WTC11 (cell line): Measurements from ENCODE around the gene TCAF1. TPM values are rescaled to one million over a fixed set of nuclear protein-coding genes. Genes with fewer than 3 reads are reported as not detected.

ENCODE experiments used
- ATAC-seq: fragments of 200-7000 bp; cut with Tn5 transposase; 2 replicates; pipeline ENCODE4 v1.10.0; 2021; ENCODE audit warnings: mild to moderate bottlenecking, moderate library complexity
- Bru-seq: library from RNA; stranded (reverse); fragments of 400-500 nt; gene quantifications from one replicate; lab custom pipeline; 2021; lab: Mats Ljungman, UMichigan
- CTCF ChIA-PET: fragments of 300-600 bp; sonication (Branson Sonifier 250); formaldehyde crosslinking; loops from one replicate; lab custom pipeline; 2021; ENCODE audit warnings: antibody characterized with exemption; lab: Charles Lee
- POLR2A ChIA-PET: fragments of 350-600 bp; sonication (Branson Sonifier 250); formaldehyde crosslinking; loops from one replicate; lab custom pipeline; 2021; ENCODE audit warnings: antibody characterized with exemption; lab: Charles Lee
- DNase-seq: peaks from one replicate; pipeline ENCODE4 v3.0.0; 2021; ENCODE audit warnings: low spot score
- H3K27ac Mint-ChIP-seq: 2 replicates; pipeline ENCODE4 v1.8.0; 2021; ENCODE audit warnings: mixed read lengths
- H3K27me3 Mint-ChIP-seq: 2 replicates; pipeline ENCODE4 v1.8.0; 2021; ENCODE audit warnings: low read depth, mild to moderate bottlenecking, moderate library complexity, mixed read lengths
- H3K36me3 Mint-ChIP-seq: 2 replicates; pipeline ENCODE4 v1.8.0; 2021; ENCODE audit warnings: mixed read lengths
- H3K4me1 Mint-ChIP-seq: 2 replicates; pipeline ENCODE4 v1.8.0; 2022; ENCODE audit warnings: mixed read lengths
- H3K4me3 Mint-ChIP-seq: 2 replicates; pipeline ENCODE4 v1.8.0; 2021; ENCODE audit warnings: mild to moderate bottlenecking, moderate library complexity, mixed read lengths
- H3K9me3 Mint-ChIP-seq: 2 replicates; pipeline ENCODE4 v1.8.0; 2021; ENCODE audit warnings: mixed read lengths
- AFF4 ChIP-seq: sonication (generic); formaldehyde crosslinking; IDR thresholded peaks from 2 replicates; pipeline ENCODE4 v1.8.1; 2023; ENCODE audit warnings: mild to moderate bottlenecking, missing genetic modification reagents, borderline replicate concordance
- CDX4 ChIP-seq: fragments of 250-450 bp; sonication (Bioruptor Pico); IDR thresholded peaks from 2 replicates; pipeline ENCODE4 v1.9.0; 2021; ENCODE audit warnings: moderate library complexity, mild to moderate bottlenecking, inconsistent platforms, borderline replicate concordance
- ESRRA ChIP-seq: sonication (generic); formaldehyde crosslinking; IDR thresholded peaks from 2 replicates; pipeline ENCODE4 v1.8.1; 2022; ENCODE audit warnings: mild to moderate bottlenecking, missing genetic modification reagents, borderline replicate concordance
- HMGA2 ChIP-seq: fragments of 250-450 bp; sonication (Bioruptor Pico); IDR thresholded peaks from 2 replicates; pipeline ENCODE4 v1.4.0; 2021; ENCODE audit warnings: mild to moderate bottlenecking, moderate library complexity
- JUN ChIP-seq: sonication (generic); formaldehyde crosslinking; IDR thresholded peaks from 2 replicates; pipeline ENCODE4 v1.8.0; 2023; ENCODE audit warnings: mild to moderate bottlenecking, missing genetic modification reagents
- MXD4 ChIP-seq: fragments of 250-450 bp; sonication (Bioruptor Pico); IDR thresholded peaks from 2 replicates; pipeline ENCODE4 v1.8.0; 2021; ENCODE audit warnings: mild to moderate bottlenecking, moderate library complexity, borderline replicate concordance
- MYBL2 ChIP-seq: sonication (generic); formaldehyde crosslinking; IDR thresholded peaks from 2 replicates; pipeline ENCODE4 v1.8.1; 2023; ENCODE audit warnings: mild to moderate bottlenecking, moderate library complexity, missing genetic modification reagents
- NR3C1 ChIP-seq: sonication (generic); formaldehyde crosslinking; conservative IDR thresholded peaks from 2 replicates; pipeline ENCODE4 v1.8.1; 2023; ENCODE audit warnings: low read depth, mild to moderate bottlenecking, missing genetic modification reagents
- OVOL2 ChIP-seq: fragments of 250-450 bp; sonication (Bioruptor Pico); IDR thresholded peaks from 2 replicates; pipeline ENCODE4 v1.9.0; 2021; ENCODE audit warnings: mild to moderate bottlenecking, borderline replicate concordance
- SOX15 ChIP-seq: fragments of 250-450 bp; sonication (Bioruptor Pico); IDR thresholded peaks from 2 replicates; pipeline ENCODE4 v1.9.0; 2021; ENCODE audit warnings: mild to moderate bottlenecking
- TCF7 ChIP-seq: sonication (generic); formaldehyde crosslinking; IDR thresholded peaks from 2 replicates; pipeline ENCODE4 v1.8.0; 2022; ENCODE audit warnings: mild to moderate bottlenecking, low read depth, missing genetic modification reagents, moderate library complexity
- TEAD1 ChIP-seq: sonication (generic); formaldehyde crosslinking; IDR thresholded peaks from 2 replicates; pipeline ENCODE4 v1.8.0; 2022; ENCODE audit warnings: mild to moderate bottlenecking, missing genetic modification reagents
- TP53 ChIP-seq: sonication (generic); formaldehyde crosslinking; IDR thresholded peaks from 2 replicates; pipeline ENCODE4 v1.8.1; 2023; ENCODE audit warnings: mild to moderate bottlenecking, missing genetic modification reagents
- ZNF512 ChIP-seq: sonication (generic); formaldehyde crosslinking; IDR thresholded peaks from 2 replicates; pipeline ENCODE4 v1.8.1; 2022; ENCODE audit warnings: missing genetic modification reagents, borderline replicate concordance
- ZNF532 ChIP-seq: fragments of 250-450 bp; sonication (Bioruptor Pico); IDR thresholded peaks from 2 replicates; pipeline ENCODE4 v1.9.0; 2021; ENCODE audit warnings: mild to moderate bottlenecking, borderline replicate concordance
- long read RNA-seq, 3 experiments: library from RNA in 1 of 3; library from capped mRNA in 1 of 3; library from polyadenylated mRNA in 1 of 3; unstranded in 2 of 3; stranded (forward) in 1 of 3; transcript quantifications; one replicate each; pipeline ENCODE4 v2.0.0, GENCODE V29; 2021
- total RNA-seq: library from RNA; stranded (reverse); gene quantifications from 3 replicates; pipeline ENCODE4 v1.2.3, GENCODE V29; 2021
- TF ChIP-seq, protein P1 (sequence below): sonication (generic); formaldehyde crosslinking; IDR thresholded peaks from 2 replicates; pipeline ENCODE4 v1.8.1; 2023; ENCODE audit warnings: mild to moderate bottlenecking, missing genetic modification reagents, moderate library complexity
- TF ChIP-seq, protein P2 (sequence below): sonication (generic); formaldehyde crosslinking; IDR thresholded peaks from 2 replicates; pipeline ENCODE4 v1.8.0; 2022; ENCODE audit warnings: mild to moderate bottlenecking, missing genetic modification reagents
- TF ChIP-seq, protein P3 (sequence below): sonication (generic); formaldehyde crosslinking; IDR thresholded peaks from 2 replicates; pipeline ENCODE4 v1.8.1; 2023; ENCODE audit warnings: mild to moderate bottlenecking, moderate library complexity, missing genetic modification reagents
- TF ChIP-seq, protein P4 (sequence below): fragments of 250-450 bp; sonication (Bioruptor Pico); IDR thresholded peaks from 2 replicates; pipeline ENCODE4 v1.9.0; 2021; ENCODE audit warnings: mild to moderate bottlenecking

TCAF1 gene
- total RNA-seq (39.8 to 52.7 TPM (median 42.0 TPM) in 3 replicates), Bru-seq, nascent RNA (percentile 92 among the genes with signal in this experiment)
- long read RNA-seq, experiment 1, full-length matches to known transcripts = 16 of 98 reads
- long read RNA-seq, experiment 1, partial matches to known transcripts = 26 of 98 reads
- long read RNA-seq, experiment 1, other reads (novel, unspliced or antisense) = 56 of 98 reads
- long read RNA-seq, experiment 2, full-length matches to known transcripts = 9 of 64 reads
- long read RNA-seq, experiment 2, partial matches to known transcripts = 12 of 64 reads
- long read RNA-seq, experiment 2, other reads (novel, unspliced or antisense) = 43 of 64 reads
- long read RNA-seq, experiment 3, full-length matches to known transcripts = 1 of 7 reads
- long read RNA-seq, experiment 3, partial matches to known transcripts = 1 of 7 reads
- long read RNA-seq, experiment 3, other reads (novel, unspliced or antisense) = 5 of 7 reads

GRCh38 chr7:143901668-143902331 lies at the start of gene TCAF1:
TCAF1 (minus strand) TSS chr7:143902176; CDS start chr7:143876608, 25,568 bp downstream.
- Mint-ChIP-seq H3K27ac (peak within 1 kb of the TSS; percentile 99), H3K27me3 (peaks cover 4% of the 10 kb centered on the region; the same call in 1 of the 2 replicates), H3K36me3 (no peaks in the 10 kb centered on the region), H3K4me1 (peaks cover 70% of the 10 kb centered on the region), H3K9me3 (peaks cover 5% of the 10 kb centered on the region; the same call in 1 of the 2 replicates), H3K4me3 (peak within 1 kb of the TSS; percentile 95)
- ChIA-PET CTCF (interaction anchor here (0.7 to 5.2 kb wide), 16 partner anchors 10 to 1424 kb away, joined by 3 to 52 read pairs (median 4); no protein-coding TSS in a partner anchor), POLR2A (interaction anchor here (0.7 to 3.6 kb wide), 6 partner anchors 9 to 1443 kb away, joined by 3 to 46 read pairs (median 11); no protein-coding TSS in a partner anchor)
- DNase-seq = peak; percentile 95
- peak; percentile 89 for ATAC-seq
- no peak for TF ChIP-seq ESRRA
- TF ChIP-seq OVOL2 (CRISPR knock-in tag) = no peak
- TF ChIP-seq TP53 = no peak
- TF ChIP-seq NR3C1 (CRISPR knock-in tag) = no peak
- no peak for TF ChIP-seq ZNF512 (CRISPR knock-in tag)
- TF ChIP-seq AFF4 (CRISPR knock-in tag) = no peak
- TF ChIP-seq, protein P1, sequence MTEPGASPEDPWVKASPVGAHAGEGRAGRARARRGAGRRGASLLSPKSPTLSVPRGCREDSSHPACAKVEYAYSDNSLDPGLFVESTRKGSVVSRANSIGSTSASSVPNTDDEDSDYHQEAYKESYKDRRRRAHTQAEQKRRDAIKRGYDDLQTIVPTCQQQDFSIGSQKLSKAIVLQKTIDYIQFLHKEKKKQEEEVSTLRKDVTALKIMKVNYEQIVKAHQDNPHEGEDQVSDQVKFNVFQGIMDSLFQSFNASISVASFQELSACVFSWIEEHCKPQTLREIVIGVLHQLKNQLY (CRISPR knock-in tag) = no peak
- TF ChIP-seq, protein P2, sequence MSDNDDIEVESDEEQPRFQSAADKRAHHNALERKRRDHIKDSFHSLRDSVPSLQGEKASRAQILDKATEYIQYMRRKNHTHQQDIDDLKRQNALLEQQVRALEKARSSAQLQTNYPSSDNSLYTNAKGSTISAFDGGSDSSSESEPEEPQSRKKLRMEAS (CRISPR knock-in tag) = peak; percentile 13; the same call in 1 of the 2 replicates
- no peak for TF ChIP-seq TEAD1 (CRISPR knock-in tag)
- TF ChIP-seq CDX4 = no peak
- TF ChIP-seq MXD4 (CRISPR knock-in tag) = no peak
- TF ChIP-seq ZNF532 (CRISPR knock-in tag) = no peak
- TF ChIP-seq, protein P3, sequence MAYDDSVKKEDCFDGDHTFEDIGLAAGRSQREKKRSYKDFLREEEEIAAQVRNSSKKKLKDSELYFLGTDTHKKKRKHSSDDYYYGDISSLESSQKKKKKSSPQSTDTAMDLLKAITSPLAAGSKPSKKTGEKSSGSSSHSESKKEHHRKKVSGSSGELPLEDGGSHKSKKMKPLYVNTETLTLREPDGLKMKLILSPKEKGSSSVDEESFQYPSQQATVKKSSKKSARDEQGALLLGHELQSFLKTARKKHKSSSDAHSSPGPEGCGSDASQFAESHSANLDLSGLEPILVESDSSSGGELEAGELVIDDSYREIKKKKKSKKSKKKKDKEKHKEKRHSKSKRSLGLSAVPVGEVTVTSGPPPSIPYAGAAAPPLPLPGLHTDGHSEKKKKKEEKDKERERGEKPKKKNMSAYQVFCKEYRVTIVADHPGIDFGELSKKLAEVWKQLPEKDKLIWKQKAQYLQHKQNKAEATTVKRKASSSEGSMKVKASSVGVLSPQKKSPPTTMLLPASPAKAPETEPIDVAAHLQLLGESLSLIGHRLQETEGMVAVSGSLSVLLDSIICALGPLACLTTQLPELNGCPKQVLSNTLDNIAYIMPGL (CRISPR knock-in tag) = peak; percentile 65; the same call in 1 of the 2 replicates
- no peak for TF ChIP-seq MYBL2 (CRISPR knock-in tag)
- TF ChIP-seq, protein P4, sequence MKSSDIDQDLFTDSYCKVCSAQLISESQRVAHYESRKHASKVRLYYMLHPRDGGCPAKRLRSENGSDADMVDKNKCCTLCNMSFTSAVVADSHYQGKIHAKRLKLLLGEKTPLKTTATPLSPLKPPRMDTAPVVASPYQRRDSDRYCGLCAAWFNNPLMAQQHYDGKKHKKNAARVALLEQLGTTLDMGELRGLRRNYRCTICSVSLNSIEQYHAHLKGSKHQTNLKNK = no peak
- no peak for TF ChIP-seq HMGA2 (CRISPR knock-in tag)
- 0 out of 2 replicates have a peak, but pooled peaks have one; percentile 41 for TF ChIP-seq JUN (CRISPR knock-in tag)
- TF ChIP-seq TCF7 (CRISPR knock-in tag) = no peak
- no peak for TF ChIP-seq SOX15 (CRISPR knock-in tag)
